HuH-7.5 (cell line): ENCODE measurements around the gene SLC27A5.
"Not testable (repeated sequence)": the region's sequence is repeated elsewhere in the genome, so short reads cannot be mapped to it uniquely, and the experiment has no call there.

Source experiments
- DNase-seq: peaks from one replicate; pipeline ENCODE4 v3.0.0; 2011; ENCODE audit warnings: low spot score

Gene SLC27A5

GRCh38 chr19:58468216-58468839 lies 43.5 kb downstream of the SLC27A5 start:
- no peak for DNase-seq

GRCh38 chr19:58466760-58467589 lies 44.8 kb downstream of the SLC27A5 start, which contains the start of gene ZNF324:
Gene ZNF324, plus strand, starts transcription at chr19:58467080. Its CDS starts 2,106 bp downstream, at chr19:58469186.
- peak; percentile 98 for DNase-seq

GRCh38 chr19:58466089-58466759 lies 45.6 kb downstream of the SLC27A5 start:
- DNase-seq, result no peak

- no peak for DNase-seq
Observed at GRCh38 chr19:58460039-58460438, 51.8 kb downstream of the SLC27A5 start.

GRCh38 chr19:58456111-58456510 lies 55.7 kb downstream of the SLC27A5 start:
- no peak for DNase-seq

GRCh38 chr19:58455306-58455705 lies 56.5 kb downstream of the SLC27A5 start:
- DNase-seq, result no peak

GRCh38 chr19:58453743-58454142 lies 58.0 kb downstream of the SLC27A5 start:
- DNase-seq, result no peak

- DNase-seq, result peak; percentile 97
Observed at GRCh38 chr19:58451358-58452101, 60.3 kb downstream of the SLC27A5 start, which contains the start of gene ZNF324B. Gene ZNF324B, plus strand, starts transcription at chr19:58451622. Its CDS starts 2,080 bp downstream, at chr19:58453702.

GRCh38 chr19:58450856-58451357 lies 60.9 kb downstream of the SLC27A5 start:
- no peak for DNase-seq

- DNase-seq, result not testable (repeated sequence)
Observed at GRCh38 chr19:58449980-58450379, 61.8 kb downstream of the SLC27A5 start.

GRCh38 chr19:58448860-58449259 lies 62.9 kb downstream of the SLC27A5 start:
- DNase-seq, result not testable (repeated sequence)
